HUDEP-2 (cell line): Measurements from ENCODE around the gene CAMTA1.
"Not testable (repeated sequence)": the region's sequence is repeated elsewhere in the genome, so short reads cannot be mapped to it uniquely, and the experiment has no call there.

Experiments used
- DNase-seq, 76 experiments: peaks; one replicate each; lab custom pipeline; 2025; ENCODE audit not compliant: unreplicated experiment in 76 of 76; lab: John Stamatoyannopoulos, UW

Gene CAMTA1

DNA sequence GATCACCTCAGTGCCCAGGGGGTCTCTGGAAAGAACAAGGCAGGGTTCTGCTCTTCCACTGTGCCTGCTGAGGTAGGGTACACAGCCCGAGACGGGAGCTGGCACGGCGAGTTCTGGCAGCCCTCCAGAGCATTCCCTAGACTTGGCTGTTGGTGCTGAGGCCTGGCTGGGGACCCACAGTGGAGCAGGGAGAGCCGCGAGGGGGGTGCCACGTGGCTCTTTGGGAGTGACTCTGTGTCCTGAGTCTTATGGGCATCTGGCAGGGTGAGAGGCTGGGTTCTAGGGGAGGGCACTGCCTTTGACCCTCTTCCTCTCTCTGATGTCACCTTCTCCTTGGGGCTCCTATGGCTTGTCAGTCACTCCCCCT is 336.4 kb downstream of the CAMTA1 start:
- no peak for DNase-seq

DNA sequence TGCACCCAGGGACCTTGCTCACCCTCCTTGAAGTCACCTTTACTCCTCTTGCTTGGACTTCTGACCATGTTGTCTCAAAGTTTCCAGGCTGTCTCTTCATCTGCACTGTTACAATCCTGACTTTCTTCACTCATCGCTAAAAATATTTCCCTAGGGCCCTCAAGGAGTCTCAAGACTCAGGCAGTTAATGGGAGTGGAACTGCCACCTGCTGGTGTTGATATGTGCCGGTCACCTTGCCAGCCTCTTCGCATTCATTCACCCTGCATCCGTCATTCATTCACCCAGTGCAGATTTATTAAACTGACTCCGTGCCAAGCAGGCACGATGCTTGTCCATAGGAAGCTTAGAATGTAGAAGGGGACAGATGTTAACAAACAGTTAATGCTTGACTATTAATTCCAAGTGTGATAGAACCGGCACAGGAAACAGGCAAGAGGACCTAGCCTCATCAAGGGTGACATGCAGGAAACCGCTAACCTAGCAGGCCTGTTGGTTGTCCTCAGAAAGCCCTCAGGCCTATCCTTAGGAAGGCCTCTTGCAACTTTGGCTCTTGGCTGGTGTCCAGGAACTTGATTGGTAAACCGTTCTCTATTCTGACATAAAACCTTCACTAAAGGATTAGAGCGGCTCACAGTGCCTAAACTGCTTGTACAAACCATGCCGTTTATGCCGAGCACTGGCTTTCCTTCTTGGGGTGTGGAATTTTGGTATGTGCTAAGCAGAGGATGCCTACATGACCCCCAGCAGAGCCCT is 342.2 kb downstream of the CAMTA1 start:
- no peak for DNase-seq

DNA sequence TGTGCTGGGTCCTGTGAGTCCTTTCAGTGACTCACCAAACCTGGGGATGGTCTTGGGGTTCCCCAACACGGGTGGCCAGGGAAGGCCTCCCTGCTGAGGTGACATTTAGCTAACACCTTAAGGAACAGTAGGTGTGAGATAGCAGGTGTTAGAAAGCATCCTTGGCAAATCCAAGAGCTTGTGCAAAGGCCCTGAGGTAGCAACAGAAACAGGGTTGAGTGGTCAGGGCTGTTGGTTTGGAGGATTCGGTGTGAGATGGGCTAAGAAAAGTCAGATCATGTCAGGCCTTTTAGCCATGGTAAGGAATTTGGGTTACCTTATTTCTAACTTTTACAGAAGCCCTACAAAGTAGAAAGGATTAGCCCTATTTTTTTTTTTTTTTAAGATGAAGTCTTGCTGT is 343.0 kb downstream of the CAMTA1 start:
- no peak for DNase-seq

DNA sequence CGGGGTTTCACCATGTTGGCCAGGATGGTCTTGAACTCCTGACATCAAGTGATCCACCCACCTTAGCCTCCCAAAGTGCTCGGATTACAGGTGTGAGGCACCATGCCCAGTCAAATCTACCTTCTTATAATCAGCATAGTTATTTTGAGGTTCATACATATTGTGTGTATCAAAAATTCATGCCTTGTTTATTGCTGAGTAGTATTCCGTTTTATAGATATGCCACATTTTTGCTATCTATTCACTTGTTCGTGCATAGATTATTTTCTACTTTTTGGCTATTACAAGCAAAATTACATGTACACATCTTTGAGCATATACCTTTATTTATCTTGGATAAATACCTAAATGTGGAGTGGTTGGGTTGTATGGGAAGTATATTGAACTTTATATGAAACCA is 344.9 kb downstream of the CAMTA1 start:
- DNase-seq = no peak

DNA sequence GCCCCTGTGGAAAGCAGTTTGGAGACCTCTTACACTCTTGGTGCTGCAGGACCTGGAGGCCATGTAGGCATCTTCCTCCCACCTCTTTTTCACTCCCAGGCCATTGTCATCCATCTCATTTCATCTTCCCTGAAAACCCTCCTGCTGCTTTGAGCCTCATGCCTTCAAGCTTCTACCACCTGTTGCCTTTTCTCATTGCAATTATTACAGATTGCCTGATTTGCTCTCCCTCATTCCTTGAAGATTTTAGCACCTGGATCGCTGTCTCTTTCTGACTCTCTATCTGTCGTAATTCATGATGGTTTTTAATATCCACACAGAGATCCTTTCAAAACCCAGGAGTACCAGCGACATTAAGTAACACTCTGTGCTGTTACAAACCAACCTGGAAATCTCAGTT is 350.2 kb downstream of the CAMTA1 start:
- DNase-seq = no peak

DNA sequence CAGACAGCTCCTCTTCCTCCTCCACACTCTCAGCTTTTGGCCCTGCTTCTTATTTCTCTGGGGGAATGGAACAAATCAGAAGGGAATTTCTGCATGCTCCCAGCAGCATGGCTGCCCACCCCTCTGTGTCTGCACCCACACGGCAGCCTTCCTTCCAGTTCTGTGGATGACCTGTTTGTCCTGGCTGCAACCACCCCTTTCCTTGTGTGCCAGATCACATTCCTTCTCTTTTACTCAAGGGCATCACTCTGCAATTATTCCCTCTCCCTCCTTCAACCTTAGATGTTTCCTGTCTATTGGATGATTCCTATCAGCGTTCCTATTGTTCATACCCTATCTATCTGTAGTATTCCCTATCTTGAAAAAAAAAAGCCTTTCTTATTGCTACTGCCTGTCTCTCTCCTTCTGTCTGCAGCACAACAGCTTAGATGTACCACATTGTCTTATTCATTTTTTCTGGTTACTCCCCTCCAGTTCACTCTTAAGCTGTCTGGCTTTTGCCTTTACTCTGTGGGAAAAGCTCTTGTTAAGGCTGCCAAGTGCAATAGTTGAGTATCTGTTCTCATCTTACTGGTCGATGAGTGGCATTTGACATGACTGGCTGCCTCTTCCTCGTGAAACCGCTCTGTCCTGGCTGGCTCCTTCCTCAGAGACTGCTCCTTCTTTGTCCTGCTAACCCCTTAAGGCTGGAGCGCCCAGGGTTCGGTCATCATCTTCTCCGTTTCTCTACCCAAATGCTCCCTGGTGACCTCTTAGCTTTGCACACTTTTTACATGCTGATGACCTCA is 351.1 kb downstream of the CAMTA1 start:
- no peak for DNase-seq

DNA sequence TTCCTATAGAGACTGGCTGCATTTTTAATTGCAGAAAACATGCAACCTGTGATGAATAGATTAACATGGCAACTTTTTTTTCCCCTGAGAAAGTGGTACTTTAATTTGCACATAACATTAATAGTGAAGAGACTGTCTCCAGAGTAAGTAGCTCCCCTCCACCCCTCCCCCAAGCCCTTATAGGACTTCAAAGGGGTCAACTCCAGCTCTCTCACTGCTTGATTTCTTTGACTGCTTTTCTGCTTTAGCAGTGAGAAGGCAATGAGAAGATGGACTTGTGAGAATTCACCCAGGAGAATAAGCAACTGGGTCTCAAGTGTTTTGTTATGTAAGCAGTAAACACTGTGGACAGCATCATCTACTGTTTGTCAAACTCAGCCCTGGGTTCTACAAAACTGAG is 355.0 kb downstream of the CAMTA1 start:
- DNase-seq = no peak

DNA sequence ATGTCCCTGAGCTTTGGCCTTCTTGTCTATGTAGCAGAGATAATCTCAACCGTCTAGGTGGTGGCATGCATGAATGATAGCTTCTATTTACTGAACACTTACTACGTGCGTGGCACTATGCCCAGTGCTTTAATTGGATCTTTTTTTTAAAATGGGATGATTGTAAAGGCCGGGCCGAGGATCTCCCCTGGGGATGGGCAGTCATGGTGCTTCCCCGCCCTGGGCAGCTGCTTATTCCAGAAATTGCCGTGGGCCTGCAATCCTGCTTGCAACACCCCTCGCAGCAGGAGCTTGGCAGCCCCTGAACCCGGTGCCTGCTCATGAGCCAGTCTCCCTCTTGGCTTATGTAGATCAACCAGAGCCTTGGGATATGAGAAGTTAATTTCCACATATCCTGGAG is 360.7 kb downstream of the CAMTA1 start:
- no peak for DNase-seq

DNA sequence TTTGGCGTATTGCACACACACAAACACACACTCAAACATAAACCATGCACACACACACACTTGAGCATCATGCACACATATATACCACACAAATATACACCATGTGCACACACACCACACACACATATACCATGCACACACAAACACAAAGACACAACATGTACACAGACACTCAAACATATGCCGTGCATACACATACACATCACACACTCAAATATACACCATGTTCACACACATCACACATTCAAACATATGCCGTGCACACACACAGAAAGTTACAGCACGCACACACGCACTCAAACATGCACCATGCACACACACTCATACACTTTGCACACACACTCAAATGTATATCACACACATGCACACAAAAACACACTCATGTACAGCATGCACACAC is 361.5 kb downstream of the CAMTA1 start:
- no peak for DNase-seq

DNA sequence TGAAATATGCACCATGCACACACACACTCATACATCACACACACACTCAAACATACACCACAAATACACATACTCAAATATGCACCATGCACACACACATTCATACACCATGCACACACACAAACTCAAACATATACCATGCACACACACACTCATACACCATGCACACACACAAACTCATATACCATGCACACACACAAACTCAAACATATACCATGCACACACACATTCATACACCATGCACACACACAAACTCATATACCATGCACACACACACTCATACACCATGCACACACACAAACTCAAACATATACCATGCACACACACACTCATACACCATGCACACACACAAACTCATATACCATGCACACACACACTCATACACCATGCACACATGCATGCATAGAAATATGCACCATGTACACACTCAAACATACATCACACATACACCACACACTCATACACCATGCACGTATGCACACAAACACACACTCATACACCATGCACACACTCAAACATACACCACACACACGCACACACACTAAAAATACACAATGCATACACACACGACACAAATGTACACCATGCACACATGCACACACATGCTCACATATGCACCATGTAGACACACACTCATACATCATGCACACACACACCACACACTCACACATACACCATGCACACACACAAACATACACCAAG is 362.5 kb downstream of the CAMTA1 start:
- DNase-seq = not testable (repeated sequence)

DNA sequence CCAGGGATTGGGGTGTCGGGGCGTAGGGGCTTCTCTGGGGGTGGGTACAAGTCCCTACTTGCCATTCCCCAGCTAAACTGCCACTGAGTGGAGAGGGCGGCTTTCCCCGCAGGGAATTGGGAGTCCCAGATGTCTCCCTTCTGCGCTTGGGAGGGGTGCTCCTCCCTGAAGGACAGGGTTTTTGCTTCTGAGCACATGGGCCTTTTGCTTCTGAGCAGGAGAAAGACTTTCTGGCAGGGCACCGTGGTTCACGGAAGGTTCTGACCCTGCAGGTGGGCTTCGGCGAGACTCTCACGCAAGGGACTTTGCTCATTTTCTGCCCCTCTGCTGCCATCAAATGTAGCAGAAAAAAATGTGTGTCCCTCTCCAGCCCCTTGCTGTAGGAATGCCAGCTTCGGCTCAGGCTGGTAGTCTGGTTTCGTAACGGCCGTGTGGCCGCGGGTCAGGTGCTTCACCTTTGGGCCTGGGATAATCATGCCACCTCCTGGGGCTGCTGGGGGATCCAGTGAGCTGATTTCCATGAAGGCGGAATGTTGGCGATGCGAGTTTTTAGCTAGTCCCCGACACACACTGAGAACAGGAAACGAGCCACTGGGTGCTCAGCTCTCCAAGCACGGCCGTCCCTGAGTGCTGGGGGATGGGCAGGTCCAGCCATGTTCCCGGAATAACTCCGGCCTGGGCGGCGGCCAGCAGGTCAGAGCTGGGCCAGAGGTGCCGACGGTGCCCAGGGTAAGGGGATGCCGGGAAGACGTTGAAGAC is 364.0 kb downstream of the CAMTA1 start:
- DNase-seq = no peak

DNA sequence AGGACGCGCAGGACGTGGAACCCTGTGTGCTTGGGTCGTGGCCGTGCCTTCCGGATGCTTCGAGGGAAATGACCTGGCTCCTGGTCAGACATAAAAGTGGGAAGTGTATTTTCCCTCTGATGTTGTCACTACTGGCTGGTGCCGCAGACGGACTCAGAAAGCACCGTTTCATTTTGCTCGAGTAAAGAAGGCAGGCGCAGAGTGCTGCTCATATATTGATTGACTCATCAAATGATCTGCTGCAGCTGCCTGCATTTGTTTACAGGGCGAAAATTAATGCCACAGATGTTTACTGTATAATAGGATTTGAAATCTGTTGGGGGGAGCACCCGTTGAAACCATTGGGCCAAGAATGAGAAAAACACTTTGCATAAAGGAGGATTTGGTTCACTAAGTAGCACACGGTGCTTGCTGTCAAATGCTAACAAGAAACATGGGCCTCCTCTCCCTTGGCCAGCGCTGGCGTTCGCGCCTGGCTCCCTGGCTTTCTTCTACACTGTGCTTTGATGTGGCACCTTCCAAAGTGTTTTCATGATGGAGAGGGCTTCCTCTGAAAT is 365.5 kb downstream of the CAMTA1 start:
- no peak for DNase-seq

DNA sequence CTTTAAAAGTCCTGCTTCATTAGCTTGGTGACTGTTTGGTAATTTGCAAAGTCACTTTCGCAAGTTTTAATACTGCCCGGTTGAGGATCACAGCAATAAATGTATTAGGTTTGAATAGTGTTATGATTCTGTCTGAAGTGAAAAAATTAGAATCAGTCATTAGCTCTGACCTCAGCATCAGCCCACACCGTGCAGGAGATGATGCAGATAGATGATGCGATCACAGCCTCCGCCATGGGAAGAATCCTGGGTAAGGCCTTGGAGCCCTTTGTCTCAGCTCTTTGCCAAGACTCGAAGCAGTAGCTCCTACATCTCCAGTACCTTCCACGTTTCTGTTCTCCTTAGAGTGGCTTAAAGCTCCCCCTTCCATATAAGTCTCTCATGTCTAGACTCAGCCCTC is 366.7 kb downstream of the CAMTA1 start:
- DNase-seq = no peak

DNA sequence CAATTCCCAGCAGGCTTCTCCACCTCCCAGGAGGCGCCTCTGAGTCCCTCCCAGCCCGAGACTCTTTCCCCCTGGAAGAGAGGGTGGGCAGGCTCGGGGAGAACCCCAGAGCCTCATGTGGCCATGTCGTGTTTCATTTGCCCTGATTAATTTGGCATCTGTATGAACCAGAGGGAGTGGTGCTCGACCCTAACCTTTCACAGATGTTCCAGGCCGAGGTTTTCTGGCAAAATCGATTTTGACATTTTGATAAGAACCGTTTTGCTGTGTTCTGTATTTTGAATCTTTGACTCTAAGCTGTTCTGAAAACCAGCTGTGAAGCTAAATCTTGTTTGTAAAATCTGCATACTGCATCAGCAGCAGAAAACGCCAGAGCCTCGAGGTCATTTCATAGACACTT is 367.4 kb downstream of the CAMTA1 start:
- DNase-seq = no peak

DNA sequence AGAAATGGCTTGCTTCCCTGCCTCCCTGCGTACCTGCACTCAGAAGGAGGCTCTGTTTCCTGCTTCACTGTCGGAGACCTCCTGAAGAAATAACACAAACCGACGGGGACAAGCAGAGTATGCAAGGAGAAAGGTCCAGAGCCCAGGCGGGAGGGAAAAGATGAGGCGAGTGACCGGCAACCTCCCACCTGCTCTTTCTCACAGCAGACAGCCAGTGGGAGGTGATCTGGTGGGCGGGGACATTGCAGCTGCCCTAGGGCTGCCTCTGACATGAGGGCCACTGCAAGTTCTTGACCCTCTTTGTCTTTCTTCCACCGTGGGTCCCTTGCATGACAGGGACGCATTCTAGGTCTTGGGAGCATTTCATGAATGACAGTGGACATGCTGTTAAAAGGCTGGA is 368.2 kb downstream of the CAMTA1 start:
- DNase-seq = no peak

DNA sequence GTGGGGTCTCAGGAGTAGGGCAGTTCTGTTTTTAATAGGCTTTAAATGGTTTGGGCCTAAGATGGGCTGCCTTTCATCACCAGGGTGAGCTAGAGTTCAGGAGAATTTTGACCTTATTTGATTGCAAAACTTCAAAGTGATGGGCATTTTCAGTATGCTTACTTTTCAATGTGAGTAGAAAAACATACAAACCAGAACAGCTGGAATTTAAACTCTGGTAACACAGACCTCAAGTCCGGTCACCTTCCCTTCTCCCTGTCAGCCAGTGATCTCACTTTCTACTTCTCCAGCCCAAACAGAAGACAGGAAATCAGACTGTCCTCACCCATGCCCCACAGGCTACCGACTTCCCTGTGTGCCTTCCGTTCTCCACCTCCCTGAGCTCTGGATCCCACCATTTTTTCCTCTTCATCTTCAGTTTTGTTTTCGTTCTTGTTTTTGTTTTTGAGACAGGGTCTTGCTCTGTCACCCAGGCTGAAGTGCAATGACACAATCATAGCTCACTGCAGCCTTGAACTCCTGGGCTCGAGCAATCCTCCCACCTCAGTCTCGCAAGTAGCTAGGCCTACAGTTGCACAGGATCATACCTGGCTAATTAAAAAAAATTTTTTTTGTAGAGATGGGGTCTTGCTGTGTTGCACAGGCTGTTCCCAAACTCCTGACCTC is 374.0 kb downstream of the CAMTA1 start:
- no peak for DNase-seq

DNA sequence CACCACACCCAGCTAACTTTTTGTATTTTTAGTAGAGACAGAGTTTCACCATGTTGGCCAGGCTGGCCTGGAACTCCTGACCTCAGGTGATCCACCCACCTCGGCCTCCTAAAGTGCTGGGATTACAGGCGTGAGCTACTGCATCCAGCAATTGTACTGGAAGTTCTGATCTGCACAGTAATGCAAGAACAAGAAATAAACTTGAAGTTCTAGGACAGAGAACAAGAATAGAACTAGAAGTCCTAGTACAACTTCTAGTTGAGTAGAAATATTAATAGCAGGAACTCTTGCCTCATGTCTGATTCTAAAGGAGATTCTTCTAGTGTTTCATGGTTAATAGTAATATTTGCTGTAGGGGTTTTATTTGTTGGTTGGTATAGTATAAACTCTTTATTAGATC is 383.3 kb downstream of the CAMTA1 start:
- not testable (repeated sequence) for DNase-seq

DNA sequence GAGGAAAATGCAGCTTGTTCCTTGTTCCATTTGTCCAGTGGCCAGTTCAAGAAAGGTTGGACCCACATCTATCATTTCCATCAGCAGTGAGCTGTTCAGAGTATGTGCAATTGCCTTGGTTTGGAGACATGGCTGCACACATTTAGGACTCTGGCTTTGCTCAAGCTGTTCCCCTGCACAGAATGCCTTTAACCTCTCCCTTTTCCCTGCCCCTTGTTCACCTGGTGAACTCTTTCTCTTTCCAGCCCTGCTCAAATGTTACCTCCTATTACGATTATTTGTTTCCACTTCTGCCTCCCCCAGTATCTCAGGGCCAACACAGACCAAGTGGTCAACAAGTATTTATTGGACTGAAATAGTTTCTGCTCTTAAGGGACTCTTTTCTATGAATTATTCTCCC is 385.9 kb downstream of the CAMTA1 start:
- no peak for DNase-seq

DNA sequence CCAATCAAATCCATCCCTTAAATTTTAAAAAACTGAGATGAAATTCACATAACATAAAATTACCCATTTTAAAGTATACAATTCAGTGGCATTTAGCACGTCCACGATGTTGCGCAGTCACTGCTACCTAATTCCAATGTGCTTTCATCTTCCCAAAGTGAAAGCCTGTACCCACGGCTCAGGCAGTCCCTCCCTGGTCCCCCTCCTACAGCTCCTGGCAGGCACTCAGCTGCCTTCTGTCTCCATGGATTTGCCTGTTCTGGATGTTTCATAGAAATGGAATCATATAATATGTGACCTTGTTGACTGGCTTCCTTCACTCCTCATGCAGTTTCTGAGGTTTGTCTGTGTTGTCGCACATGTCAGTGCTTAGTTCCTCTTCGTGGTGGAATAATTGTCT is 386.3 kb downstream of the CAMTA1 start:
- DNase-seq = no peak

DNA sequence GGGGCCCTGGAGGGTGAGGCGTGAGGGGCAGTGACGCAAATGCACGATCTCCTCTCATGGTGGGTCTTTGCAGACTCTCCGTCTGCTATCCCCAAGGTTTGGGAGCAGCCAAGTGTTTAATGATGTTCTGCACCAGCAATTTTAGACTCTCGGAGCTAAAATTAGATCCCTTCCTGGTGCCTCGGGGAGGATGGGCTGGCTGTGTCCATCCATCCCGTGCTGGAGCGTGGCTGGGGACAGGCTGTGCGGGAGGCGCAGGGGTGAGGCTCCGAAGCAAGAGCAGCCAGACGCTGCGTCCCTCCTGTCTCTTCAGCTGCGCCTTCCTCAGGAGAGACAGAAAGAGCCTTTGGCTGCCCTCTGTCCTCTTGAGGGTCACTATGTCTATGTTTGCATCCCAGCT is 387.6 kb downstream of the CAMTA1 start:
- DNase-seq = no peak
